NCI-H2107 treated with DMSO at 0.1 percent for 48 hours (cell line): Measurements from ENCODE around the gene FIBCD1.
"Not testable (repeated sequence)": the region's sequence is repeated elsewhere in the genome, so short reads cannot be mapped to it uniquely, and the experiment has no call there.

Source experiments
- DNase-seq: peaks from one replicate; lab custom pipeline; 2025; ENCODE audit not compliant: unreplicated experiment; lab: John Stamatoyannopoulos, UW

FIBCD1 gene

GRCh38 chr9:130973686-130974281 is 34.7 kb upstream of the FIBCD1 start:
- no peak for DNase-seq

GRCh38 chr9:130972957-130973685 is 34.1 kb upstream of the FIBCD1 start:
- no peak for DNase-seq

- no peak for DNase-seq
These were observed 33.4 kb upstream of the FIBCD1 start for GRCh38 chr9:130972277-130972956.

- DNase-seq, result no peak
These were observed 32.3 kb upstream of the FIBCD1 start for GRCh38 chr9:130971294-130971849.

DNA sequence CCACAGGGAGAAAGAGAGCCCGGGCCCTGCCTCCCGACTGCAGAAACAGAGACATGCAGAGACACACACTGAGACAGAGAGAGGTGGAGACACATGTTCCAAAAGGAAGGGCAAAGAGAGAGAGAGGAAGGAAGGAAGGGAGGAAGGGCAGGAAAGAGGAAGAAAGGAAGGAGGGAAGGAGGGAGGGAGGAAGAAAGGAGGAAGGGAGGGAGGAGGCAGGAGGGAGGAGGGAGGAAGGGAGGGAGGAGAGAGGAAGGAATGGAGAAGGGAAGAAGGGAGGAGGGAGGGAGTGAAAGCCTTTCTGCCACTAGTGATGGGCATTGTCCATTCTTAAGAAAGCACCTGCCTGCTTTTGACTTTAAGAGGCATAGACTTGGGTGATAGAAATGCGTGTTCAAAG is 31.8 kb upstream of the FIBCD1 start:
- DNase-seq, result no peak

DNA sequence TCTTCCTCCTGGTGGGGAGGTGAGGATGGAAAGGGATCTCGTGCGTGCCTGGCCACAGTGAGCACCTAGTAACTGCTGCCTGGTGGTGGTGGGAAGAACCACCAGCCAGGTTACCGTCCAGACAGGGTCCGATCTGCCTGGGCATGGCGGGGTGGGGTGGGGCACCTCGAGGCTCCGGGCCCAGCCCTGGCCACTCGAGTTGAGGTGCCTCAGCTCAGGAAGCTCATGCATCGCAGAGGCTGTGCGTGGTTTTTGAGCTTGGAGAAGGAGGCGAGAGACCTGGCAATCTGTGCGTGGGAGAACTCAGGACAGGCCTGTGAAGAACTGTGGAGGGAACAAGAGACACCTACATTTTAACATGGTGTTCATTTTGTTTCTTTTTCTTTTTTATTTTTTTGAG is 31.0 kb upstream of the FIBCD1 start:
- DNase-seq, result no peak

DNA sequence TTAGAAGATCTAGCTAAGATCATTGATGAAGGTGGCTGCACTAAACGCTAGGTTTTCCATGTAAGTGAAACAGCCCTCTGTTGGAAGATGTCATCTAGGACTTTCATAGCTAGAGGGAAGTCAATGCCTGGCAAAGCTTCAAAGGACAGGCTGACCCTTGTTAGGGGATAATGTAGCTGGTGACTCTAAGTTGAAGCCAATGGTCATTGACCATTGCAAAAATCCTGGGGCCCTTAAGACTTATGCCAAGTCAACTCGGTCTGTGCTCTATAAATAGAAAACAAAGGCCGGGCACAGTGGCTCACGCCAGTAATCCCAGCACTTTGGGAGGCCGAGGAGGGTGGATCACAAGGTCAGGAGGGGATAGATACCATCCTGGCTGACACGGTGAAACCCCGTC is 26.6 kb upstream of the FIBCD1 start:
- no peak for DNase-seq

- no peak for DNase-seq
These were observed 24.9 kb upstream of the FIBCD1 start for GRCh38 chr9:130963916-130964315.

- no peak for DNase-seq
These were observed 24.4 kb upstream of the FIBCD1 start for GRCh38 chr9:130963337-130963908.

DNA sequence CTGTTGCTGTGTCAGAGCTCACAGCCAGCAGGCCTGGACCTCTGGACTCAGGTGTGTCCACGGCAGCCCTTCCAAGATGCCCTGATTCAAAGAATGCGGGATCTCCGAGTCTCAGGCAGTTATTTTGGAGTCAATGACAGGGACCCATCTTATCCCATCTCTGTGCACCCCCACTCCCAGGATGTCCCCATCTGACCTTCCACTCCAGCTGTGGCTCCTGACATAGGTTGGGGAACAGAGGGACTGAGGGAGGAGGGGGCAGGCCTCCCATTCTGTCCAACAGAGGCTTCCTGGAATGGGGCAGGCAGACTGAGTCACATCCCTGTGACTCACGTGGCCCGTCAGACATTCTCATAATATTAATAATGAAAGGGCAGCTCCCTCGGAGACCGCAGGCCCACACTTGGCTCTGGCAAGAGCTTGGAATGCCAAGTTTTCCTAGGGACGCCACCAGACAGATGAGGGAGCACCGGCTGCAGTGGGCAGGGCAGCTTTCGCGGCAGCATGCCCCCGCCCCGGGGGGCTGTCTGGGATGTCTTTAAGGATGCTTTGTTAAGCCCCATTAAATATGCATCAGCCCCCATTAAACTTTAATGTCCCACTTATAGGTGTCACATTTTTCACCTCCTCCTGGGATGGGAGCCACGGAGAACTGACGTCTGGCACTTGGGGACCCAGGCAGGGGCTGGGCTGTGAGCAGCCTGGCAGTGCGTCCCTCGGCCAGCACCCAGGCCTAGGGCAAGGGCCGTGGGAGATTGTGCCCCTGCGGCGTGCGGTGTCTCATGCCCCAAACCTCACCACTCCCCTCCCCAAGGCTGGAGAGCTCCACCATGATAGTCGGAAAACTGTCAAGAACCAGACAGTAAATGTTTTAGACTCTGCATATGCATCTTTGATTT is 23.6 kb upstream of the FIBCD1 start:
- no peak for DNase-seq

DNA sequence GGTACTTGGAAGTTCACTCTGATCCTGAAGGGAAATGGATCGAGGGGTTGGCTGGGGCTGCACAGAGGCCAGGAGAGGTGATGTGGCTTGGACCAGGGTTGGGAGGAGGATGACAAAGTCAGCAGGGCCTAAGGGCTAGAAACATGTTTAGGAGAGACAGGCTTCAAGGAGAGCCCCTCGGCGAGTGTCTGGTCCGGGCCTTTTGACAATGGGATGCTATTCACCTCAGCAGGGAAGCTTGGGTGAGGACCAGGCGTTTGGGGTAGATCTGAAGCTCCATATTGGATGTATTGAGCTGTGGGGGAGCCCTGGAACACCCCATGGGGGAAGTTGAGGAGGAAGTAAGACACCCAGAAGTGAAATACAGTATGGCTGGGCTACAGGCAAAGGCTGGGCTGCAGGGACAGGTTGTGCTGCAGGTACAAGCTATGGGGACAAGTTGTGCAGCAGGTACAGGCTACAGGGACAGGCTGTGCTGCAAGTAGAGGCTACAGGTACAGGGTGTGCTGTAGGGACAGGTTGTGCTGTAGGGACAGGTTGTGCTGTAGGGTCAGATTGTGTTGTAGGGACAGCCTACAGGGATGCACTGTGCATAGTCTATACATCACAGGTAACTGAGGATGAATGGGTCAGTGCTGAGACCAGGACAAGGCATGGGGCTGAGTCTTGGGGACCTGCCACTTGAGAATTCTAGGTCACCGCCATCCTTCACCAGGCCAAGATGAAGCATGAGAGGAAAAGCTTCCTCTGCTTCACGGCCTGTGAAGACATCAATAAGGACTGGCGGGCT is 22.7 kb upstream of the FIBCD1 start:
- DNase-seq, result no peak

DNA sequence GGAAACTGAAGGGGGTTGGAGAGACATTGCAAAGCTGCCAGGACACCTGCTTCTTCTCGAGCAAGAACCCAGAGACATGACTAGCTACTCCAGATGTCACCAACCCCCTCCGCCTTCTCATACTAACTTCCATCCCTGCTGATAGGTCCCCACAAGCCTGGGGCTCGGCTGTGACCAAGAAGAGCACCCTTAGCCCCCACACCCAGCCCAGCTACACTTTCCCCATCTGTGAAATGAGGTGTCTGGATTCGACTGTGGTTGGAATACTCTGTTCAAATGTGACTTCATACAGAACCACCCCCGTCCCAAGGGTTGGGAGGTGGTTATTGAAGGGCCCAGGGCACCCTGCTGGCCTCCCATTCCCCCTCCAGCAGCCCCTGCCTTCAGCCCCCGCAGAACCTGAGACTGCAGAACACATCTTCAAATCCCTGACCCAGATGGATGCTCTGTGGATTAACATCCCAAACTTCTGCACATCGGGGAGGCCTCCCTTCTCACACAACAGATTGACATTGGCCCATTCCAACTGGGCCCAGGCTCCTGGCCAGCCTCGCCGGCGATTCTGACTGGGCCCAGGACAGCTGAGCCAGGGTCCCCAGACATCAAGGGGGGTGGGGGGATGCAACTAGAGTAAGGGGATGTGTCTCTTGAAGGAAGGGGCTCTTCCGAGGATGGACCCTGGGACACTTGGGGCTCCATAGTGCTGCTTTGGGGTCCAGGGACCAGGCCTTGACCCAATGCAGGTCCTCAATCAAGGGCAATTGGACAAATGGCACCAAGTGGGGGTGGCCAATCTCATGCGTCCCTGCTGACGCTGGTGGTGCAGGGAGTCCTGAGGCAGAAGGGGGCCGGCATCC is 21.7 kb upstream of the FIBCD1 start:
- no peak for DNase-seq

DNA sequence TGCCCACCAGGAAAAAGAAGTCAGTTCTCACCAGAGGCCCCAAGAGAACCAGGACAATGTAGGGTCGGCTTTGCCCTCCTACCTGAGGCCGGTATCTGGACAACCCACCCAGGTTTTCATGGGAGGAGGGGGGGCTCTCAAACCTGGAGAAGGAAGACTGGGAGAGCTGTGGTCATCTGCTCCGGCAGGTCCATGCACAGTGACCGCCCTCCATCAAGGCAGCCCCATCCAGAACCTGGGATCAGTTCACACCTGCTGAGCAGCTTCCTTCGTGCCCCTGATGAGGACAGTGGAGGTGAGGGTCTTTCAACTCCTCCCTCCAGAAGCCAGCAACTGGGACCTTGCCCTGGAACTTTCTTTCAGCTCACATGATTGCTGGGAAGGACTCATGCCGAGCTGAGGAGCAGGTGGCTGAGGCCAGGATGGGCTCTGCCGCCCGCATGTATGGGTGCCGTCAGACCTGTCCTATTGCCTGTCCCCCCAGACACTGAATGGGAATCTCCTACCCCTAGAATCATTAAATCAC is 20.8 kb upstream of the FIBCD1 start:
- DNase-seq, result no peak

- DNase-seq, result not testable (repeated sequence)
These were observed 19.5 kb upstream of the FIBCD1 start for GRCh38 chr9:130958564-130958963.

DNA sequence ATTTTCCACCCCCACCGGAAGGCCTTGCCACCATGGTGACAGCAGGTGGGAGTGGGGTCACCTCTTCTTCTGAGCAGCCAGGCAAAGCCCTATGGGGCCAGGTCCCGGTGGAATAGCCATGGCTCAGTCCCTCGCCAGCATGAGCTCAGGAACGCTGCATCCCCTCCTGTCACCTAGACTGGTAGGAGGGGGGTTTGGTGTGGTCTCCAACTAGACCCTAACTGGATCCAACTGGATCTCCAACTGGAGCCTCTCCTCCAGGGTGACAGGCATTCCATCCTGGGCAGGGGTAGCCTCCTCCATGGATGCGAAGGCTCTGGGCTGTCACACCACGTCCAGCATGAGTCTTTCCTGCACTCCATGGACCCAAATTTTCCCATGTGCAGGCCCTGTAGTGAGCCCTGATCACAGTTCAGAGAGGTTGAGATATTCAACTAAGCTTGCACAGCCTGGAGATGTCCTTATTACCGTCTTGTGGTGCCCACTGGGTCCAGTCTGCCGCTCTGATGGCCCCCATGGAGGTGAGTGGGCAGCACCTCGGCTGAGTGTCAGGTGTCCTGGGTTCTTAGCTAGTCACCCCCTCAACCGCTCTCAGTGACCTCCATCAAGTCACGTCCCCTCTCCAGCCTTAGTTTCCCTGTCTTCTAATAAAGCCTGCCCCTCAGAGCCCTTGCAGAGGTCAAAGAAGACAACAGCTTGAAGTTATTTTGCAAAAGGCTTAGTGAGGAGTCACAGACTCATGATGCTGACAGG is 18.6 kb upstream of the FIBCD1 start:
- DNase-seq, result no peak

GRCh38 chr9:130956636-130957450 is 17.8 kb upstream of the FIBCD1 start:
- no peak for DNase-seq

DNA sequence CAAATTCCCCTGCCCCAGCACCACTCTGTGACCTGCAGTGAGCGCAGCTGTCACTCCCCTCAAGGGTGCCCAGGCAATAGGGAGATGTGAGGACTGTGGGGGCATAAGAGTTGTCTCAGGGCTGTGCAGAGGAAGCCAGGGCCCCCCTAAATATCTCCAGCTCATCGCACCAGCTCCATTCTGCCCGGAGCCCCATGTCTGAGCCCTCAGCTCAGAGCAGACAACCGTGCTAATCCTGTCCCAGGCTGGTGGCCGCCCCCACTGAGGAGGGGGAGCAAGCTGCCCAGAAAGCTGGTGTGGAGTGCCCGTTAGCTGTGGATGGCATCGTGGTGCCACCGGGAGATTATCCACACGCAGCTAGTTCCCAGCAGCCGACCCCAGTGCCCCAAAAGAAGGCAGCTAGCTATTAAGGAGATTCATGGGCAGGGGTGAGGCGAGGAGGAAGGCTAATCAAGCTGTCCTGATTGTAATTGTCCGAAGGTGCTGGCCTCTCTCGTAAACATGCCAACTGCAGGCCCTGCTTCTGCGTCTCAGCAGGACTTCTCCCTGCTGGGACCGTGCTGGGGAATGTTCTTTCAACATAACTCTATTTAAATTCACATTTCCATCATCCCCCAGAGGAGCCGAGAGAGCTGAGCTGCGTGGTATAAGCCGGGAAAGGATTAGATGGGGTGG is 17.0 kb upstream of the FIBCD1 start:
- no peak for DNase-seq
